Measurements from ENCODE around the gene MMP25.
"Not testable (repeated sequence)": the region's sequence is repeated elsewhere in the genome, so short reads cannot be mapped to it uniquely, and the experiment has no call there.

MMP25 gene

DNA sequence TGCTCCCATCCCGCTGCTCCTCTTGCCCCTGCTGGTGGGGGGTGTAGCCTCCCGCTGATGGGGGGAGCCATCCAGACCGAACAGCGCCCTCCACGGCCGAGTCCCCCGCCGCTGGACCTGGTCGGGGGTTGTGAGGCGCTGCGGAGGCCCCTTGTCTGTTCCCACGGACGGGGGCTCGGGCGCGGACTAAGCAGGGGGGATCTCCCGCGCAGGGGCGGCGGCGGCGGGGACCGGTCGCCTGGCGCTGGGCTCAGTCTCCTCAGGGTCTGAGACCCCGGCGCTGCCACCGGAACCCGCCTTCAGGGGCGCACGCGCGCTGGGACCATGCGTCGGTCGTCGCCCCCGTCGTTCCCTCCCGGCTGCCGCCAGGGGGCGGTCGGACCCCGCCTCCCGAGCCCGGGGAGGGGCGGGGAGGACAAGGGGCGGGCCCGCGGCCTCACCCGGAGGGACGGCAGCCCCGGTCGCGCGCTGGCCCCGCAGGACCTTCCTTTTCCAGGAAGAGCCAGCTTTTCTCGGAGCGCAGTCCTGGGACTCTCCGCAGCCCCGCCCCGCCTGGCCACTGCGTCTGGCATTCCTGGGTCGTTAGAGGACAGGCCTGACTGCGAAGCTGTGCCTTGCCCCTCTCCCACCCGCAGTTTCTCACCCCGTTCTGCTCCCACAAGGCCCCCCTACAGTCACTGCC lies 12.8 kb downstream of the MMP25 start:
- Histone ChIP-seq H3K4me1 (ENCODE audit: control insufficient read depth in 1 of 2, insufficient read depth in 2 of 2, low read length in 2 of 2) (peaks cover 0 to 20% of the 10 kb centered on the region in 2 donors), H3K27ac (ENCODE audit: low read length) (peak overlapping the region; percentile 80), H3K4me3 (ENCODE audit: low read depth in 1 of 2, low read length in 2 of 2) (peak overlapping the region; percentile 50 to 79), H3K36me3 (ENCODE audit: control insufficient read depth in 1 of 2, insufficient read depth in 2 of 2, low read length in 2 of 2) (no peaks in the 10 kb centered on the region), H3K27me3 (ENCODE audit: low read depth, low read length) (no peaks in the 10 kb centered on the region), H3K9me3 (ENCODE audit: control insufficient read depth in 1 of 2, low read length in 2 of 2) (no peaks in the 10 kb centered on the region)

DNA sequence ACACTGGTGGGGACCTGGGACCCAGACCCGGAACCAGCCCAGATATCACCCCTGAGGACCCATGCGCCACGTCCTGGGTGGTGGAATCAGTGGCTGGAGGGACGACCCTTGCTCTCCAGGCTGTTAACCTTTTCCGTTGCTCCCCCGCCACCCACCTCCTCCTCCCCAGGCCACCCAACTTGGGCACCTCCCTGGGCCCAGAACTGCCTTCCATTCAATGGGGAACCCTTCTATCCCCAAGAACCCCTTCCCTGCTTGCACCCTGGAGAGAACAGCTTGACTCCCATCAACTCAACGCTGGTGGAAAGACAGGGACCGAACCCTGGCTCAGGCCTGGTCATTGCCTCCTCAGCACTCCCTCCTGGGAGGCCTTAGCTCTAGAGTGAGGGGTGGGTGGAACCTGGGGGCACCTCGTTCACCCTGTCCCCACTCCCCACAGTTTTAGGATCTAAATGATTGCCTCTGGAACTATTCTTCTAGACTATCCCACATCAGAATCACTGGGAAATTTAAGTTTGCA lies 13.4 kb downstream of the MMP25 start:
- Histone ChIP-seq H3K4me1 (ENCODE audit: control insufficient read depth in 1 of 2, insufficient read depth in 2 of 2, low read length in 2 of 2) (peaks cover 0 to 23% of the 10 kb centered on the region in 2 donors), H3K36me3 (ENCODE audit: control insufficient read depth in 1 of 2, insufficient read depth in 2 of 2, low read length in 2 of 2) (no peaks in the 10 kb centered on the region), H3K27ac (ENCODE audit: low read length) (peak overlapping the region; percentile 80), H3K9me3 (ENCODE audit: control insufficient read depth in 1 of 2, low read length in 2 of 2) (no peaks in the 10 kb centered on the region), H3K27me3 (ENCODE audit: low read depth, low read length) (no peaks in the 10 kb centered on the region), H3K4me3 (ENCODE audit: low read depth in 1 of 2, low read length in 2 of 2) (peak overlapping the region; percentile 50 to 79)

DNA sequence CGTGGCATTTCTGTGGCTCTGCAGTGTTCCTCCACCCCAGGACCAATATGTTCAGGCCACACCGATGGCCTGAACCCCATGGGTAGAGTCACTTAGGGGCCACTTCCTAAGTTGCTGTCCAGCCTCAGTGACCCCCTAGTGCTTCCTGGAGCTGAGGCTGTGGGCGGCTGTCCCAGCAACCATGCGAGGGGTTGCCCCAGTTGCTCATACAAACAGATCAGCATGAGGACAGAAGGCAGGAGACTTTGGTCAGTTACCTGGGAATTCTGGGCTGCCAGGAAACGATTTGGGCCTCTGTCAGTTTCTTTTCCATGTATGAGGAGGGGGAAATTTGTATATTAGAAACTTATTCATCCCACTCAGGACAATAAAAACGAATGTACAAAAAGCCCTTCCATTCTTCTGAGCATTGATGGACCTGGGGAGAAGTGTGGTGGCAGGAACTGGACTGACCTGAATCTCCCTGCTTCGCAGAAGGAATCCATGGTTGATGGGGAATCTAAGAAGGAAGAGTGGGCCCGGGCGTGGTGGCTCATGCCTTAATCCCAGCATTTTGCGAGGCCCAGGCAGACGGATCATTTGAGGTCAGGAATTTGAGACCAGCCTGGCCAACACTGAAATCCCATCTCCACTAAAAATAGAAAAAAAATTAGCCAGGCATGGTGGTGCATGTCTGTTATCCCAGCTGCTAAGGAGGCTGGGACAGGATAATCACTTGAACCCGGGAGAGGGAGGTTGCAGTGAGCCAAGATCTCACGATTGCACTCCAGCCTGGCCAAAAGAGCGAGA lies 14.2 kb downstream of the MMP25 start:
- Histone ChIP-seq H3K4me1 (ENCODE audit: control insufficient read depth in 1 of 2, insufficient read depth in 2 of 2, low read length in 2 of 2) (peaks cover 0 to 22% of the 10 kb centered on the region in 2 donors), H3K27me3 (ENCODE audit: low read depth, low read length) (no peaks in the 10 kb centered on the region), H3K27ac (ENCODE audit: low read length) (no peak overlapping the region), H3K4me3 (ENCODE audit: low read depth in 1 of 2, low read length in 2 of 2) (no peak overlapping the region), H3K9me3 (ENCODE audit: control insufficient read depth in 1 of 2, low read length in 2 of 2) (no peaks in the 10 kb centered on the region), H3K36me3 (ENCODE audit: control insufficient read depth in 1 of 2, insufficient read depth in 2 of 2, low read length in 2 of 2) (no peaks in the 10 kb centered on the region)

DNA sequence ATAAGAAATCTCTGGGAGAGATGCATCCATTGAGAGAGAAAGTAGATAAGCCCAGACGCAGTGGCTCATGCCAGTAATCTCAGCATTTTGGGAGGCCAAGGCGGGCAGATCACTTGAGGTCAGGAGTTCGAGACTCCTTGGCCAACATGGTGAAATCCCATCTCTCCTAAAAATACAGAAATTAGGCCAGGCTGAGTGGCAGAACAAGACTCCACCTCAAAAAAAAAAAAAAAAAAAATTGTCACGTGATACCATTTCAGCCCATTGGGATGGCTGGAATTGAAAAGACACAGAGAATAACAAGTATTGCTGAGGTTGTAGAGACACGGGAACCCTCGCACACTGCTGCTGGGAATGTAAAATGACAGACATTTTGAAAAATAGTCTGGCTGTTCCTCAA lies 16.2 kb downstream of the MMP25 start:
- Histone ChIP-seq H3K4me1 (ENCODE audit: control insufficient read depth in 1 of 2, insufficient read depth in 2 of 2, low read length in 2 of 2) (peaks cover 0 to 22% of the 10 kb centered on the region in 2 donors), H3K27me3 (ENCODE audit: low read depth, low read length) (no peaks in the 10 kb centered on the region), H3K9me3 (ENCODE audit: control insufficient read depth in 1 of 2, low read length in 2 of 2) (no peaks in the 10 kb centered on the region), H3K4me3 (ENCODE audit: low read depth in 1 of 2, low read length in 2 of 2) (no peak overlapping the region), H3K27ac (ENCODE audit: low read length) (no peak overlapping the region), H3K36me3 (ENCODE audit: control insufficient read depth in 1 of 2, insufficient read depth in 2 of 2, low read length in 2 of 2) (no peaks in the 10 kb centered on the region)

DNA sequence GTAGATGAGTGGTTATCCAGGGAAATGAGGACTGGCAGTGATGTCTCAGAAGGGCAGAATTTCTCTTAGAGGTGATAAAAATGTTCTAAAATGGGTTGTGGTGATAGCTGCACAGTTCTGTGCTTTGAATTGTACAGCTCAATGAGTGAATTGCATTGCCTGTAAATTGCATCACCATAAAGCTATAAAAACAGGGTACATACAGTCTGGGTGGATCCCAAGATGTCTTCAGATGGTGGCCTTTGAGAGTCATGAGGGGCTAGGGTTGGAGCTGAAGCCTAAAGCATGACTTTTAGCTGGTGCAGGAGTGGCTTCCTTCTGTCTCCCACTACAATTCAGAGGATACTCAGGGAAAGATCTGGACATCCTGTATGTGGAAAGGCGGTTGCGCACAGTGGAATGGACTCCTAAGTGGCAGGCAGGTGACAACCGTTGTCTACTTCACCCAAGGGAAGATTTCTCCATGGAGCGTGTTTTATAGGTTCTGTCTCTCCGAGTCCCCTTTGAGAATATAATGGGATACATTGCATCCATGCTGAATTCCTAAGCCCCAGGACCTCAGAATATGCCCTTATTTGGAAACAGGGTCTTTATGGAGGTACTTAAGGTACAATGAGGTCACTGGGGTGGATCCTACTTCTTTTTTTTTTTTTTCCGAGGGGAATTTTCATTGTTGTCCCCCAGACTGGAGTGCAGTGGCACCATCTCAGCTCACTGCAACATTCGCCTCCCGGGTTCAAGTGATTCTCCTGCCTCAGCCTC lies 17.4 kb downstream of the MMP25 start:
- H3K9me3 ChIP-seq (ENCODE audit: control insufficient read depth in 1 of 2, low read length in 2 of 2): no peaks in the 10 kb centered on the region
- H3K4me3 ChIP-seq (ENCODE audit: low read depth in 1 of 2, low read length in 2 of 2): no peak overlapping the region
- no peaks in the 10 kb centered on the region for H3K36me3 ChIP-seq (ENCODE audit: control insufficient read depth in 1 of 2, insufficient read depth in 2 of 2, low read length in 2 of 2)
- H3K4me1 ChIP-seq (ENCODE audit: control insufficient read depth in 1 of 2, insufficient read depth in 2 of 2, low read length in 2 of 2): peaks cover 0 to 12% of the 10 kb centered on the region in 2 donors
- H3K27me3 ChIP-seq (ENCODE audit: low read depth, low read length): no peaks in the 10 kb centered on the region
- H3K27ac ChIP-seq (ENCODE audit: low read length): no peak overlapping the region

DNA sequence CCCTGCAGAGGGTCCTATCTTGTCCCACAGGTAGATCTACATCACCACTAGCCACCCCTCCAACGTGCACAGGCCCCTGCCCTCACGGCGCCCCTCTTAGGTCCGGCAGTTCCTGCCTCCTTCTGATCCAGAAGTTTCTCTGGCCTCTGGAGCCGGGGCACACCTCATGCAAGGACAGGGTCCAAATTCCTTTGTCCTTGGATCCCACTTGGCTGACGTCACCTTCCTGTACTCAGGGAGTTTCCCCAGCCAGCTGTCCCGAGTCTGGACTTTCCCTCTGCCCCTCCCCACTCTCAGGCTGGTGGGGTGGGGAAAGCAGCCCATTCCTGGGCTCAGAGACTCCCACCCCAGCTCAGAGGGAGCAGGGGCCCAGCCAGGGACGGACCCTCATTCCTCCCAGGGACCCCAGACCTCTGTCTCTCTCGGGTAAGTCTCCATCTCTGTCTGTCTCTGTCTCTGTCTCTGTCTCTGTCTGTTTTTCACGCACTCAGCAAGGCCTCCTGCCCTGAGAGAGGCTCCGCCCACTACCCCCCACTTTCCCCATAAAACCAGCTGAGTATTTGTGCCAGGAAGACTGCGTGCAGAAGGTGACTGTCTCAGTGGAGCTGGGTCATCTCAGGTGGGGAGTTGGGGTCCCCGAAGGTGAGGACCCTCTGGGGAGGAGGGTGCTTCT lies 18.8 kb downstream of the MMP25 start, which contains the start of gene IL32:
Gene IL32 (plus strand): TSS at position 572 of the 673 bp plus-strand sequence. CDS start 172 bp downstream, outside the sequence.
- Histone ChIP-seq H3K27me3 (ENCODE audit: low read depth, low read length) (no peaks in the 10 kb centered on the region), H3K36me3 (ENCODE audit: control insufficient read depth in 1 of 2, insufficient read depth in 2 of 2, low read length in 2 of 2) (no peaks in the 10 kb centered on the region), H3K4me3 (ENCODE audit: low read depth in 1 of 2, low read length in 2 of 2) (peak within 1 kb of the TSS; percentile 48 to 78), H3K9me3 (ENCODE audit: control insufficient read depth in 1 of 2, low read length in 2 of 2) (no peaks in the 10 kb centered on the region), H3K4me1 (ENCODE audit: control insufficient read depth in 1 of 2, insufficient read depth in 2 of 2, low read length in 2 of 2) (peaks cover 0 to 6% of the 10 kb centered on the region in 2 donors), H3K27ac (ENCODE audit: low read length) (peak within 1 kb of the TSS; percentile 87)

DNA sequence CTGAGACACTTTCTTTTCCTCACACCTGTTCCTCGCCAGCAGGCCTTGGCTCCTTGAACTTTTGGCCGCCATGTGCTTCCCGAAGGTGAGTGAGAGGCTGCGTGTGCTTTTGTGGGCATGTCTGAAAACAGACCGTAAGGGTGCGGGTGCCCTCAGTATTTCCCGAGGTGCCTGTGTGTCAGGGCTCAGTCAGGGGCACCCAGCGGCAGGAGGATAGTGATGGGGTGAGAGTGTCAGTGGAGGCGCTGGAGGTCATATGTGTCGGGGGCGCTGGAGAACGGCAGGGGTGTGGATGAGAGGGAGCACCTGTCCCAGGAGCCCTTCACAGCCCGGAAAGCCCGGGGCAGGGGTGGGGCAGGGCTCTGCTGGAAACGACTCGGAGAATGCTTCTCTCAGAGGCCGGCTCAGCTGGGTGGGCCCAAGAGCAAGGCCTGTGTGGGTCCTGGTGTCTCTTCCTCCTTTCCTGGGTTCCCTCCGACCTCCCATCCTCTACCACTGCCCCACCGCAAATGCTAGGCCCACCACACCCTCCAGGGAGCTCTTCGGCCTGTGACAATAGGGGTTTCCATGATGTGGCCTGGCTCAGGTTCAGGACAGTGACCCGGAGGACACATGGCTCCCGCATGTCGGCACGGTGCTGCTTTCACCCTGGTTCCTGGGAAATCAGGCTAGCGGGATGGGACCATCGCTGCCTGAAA lies 19.5 kb downstream of the MMP25 start:
- Histone ChIP-seq H3K27me3 (ENCODE audit: low read depth, low read length) (no peaks in the 10 kb centered on the region), H3K27ac (ENCODE audit: low read length) (peak overlapping the region; percentile 87), H3K4me3 (ENCODE audit: low read depth in 1 of 2, low read length in 2 of 2) (peak overlapping the region; percentile 48 to 78), H3K4me1 (ENCODE audit: control insufficient read depth in 1 of 2, insufficient read depth in 2 of 2, low read length in 2 of 2) (peaks cover 0 to 6% of the 10 kb centered on the region in 2 donors), H3K36me3 (ENCODE audit: control insufficient read depth in 1 of 2, insufficient read depth in 2 of 2, low read length in 2 of 2) (no peaks in the 10 kb centered on the region), H3K9me3 (ENCODE audit: control insufficient read depth in 1 of 2, low read length in 2 of 2) (no peaks in the 10 kb centered on the region)

DNA sequence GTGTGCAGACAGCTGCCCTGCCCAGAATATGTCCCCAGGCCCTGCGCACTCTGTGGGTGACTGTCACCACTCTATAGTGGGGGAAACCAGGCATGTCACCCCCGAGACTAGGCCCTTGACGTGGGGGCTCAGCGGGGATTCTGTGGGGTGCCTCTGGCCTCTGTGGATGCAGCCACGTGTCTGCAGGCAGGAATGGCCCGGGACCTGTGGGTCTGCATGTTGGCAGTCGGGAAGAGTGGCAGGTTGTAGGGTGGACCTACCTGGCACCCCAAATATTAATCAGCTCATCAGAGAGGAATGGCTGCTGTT lies 20.0 kb downstream of the MMP25 start:
- no peak overlapping the region for H3K27ac ChIP-seq (ENCODE audit: low read length)
- peak overlapping the region; percentile 48 to 78 for H3K4me3 ChIP-seq (ENCODE audit: low read depth in 1 of 2, low read length in 2 of 2)
- H3K9me3 ChIP-seq (ENCODE audit: control insufficient read depth in 1 of 2, low read length in 2 of 2): no peaks in the 10 kb centered on the region
- H3K4me1 ChIP-seq (ENCODE audit: control insufficient read depth in 1 of 2, insufficient read depth in 2 of 2, low read length in 2 of 2): peaks cover 0 to 6% of the 10 kb centered on the region in 2 donors
- H3K36me3 ChIP-seq (ENCODE audit: control insufficient read depth in 1 of 2, insufficient read depth in 2 of 2, low read length in 2 of 2): no peaks in the 10 kb centered on the region
- H3K27me3 ChIP-seq (ENCODE audit: low read depth, low read length): no peaks in the 10 kb centered on the region

DNA sequence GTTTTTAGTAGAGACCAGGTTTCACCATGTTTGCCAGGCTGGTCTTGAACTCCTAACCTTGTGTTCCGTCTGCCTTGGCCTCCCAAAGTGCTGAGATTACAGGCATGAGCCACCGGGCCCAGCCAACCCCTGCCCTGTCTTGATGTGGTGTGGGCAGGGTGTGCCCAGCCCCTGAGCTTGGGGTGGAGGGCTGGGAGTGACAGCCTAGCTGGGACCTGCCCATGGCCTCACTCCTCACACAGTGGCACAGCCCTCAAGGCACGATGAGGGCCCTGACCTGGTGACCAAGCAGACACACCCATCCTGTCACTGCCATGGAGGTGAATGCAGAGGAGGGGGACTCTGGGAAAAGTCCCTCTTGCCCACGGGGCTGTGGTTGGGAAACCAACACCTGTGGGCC lies 22.1 kb downstream of the MMP25 start:
- H3K27me3 ChIP-seq (ENCODE audit: low read depth, low read length): no peaks in the 10 kb centered on the region
- no peak overlapping the region for H3K4me3 ChIP-seq (ENCODE audit: low read depth in 1 of 2, low read length in 2 of 2)
- H3K27ac ChIP-seq (ENCODE audit: low read length): no peak overlapping the region
- no peaks in the 10 kb centered on the region for H3K36me3 ChIP-seq (ENCODE audit: control insufficient read depth in 1 of 2, insufficient read depth in 2 of 2, low read length in 2 of 2)
- peaks cover 0 to 6% of the 10 kb centered on the region in 2 donors for H3K4me1 ChIP-seq (ENCODE audit: control insufficient read depth in 1 of 2, insufficient read depth in 2 of 2, low read length in 2 of 2)
- no peaks in the 10 kb centered on the region for H3K9me3 ChIP-seq (ENCODE audit: control insufficient read depth in 1 of 2, low read length in 2 of 2)

DNA sequence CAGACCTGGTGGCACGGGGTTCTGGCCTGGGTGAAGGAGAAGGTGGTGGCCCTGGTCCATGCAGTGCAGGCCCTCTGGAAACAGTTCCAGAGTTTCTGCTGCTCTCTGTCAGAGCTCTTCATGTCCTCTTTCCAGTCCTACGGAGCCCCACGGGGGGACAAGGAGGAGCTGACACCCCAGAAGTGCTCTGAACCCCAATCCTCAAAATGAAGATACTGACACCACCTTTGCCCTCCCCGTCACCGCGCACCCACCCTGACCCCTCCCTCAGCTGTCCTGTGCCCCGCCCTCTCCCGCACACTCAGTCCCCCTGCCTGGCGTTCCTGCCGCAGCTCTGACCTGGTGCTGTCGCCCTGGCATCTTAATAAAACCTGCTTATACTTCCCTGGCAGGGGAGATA lies 22.8 kb downstream of the MMP25 start:
- H3K27me3 ChIP-seq (ENCODE audit: low read depth, low read length); H3K4me3 ChIP-seq (ENCODE audit: low read depth in 1 of 2, low read length in 2 of 2); H3K9me3 ChIP-seq (ENCODE audit: control insufficient read depth in 1 of 2, low read length in 2 of 2); H3K4me1 ChIP-seq (ENCODE audit: control insufficient read depth in 1 of 2, insufficient read depth in 2 of 2, low read length in 2 of 2); H3K36me3 ChIP-seq (ENCODE audit: control insufficient read depth in 1 of 2, insufficient read depth in 2 of 2, low read length in 2 of 2); H3K27ac ChIP-seq (ENCODE audit: low read length): not testable (repeated sequence)

All from muscle layer of duodenum (tissue), 2 donors.